ENCODE measurements around the gene DCUN1D4.
"Not testable (repeated sequence)": the region's sequence is repeated elsewhere in the genome, so short reads cannot be mapped to it uniquely, and the experiment has no call there.

Gene DCUN1D4

DNA sequence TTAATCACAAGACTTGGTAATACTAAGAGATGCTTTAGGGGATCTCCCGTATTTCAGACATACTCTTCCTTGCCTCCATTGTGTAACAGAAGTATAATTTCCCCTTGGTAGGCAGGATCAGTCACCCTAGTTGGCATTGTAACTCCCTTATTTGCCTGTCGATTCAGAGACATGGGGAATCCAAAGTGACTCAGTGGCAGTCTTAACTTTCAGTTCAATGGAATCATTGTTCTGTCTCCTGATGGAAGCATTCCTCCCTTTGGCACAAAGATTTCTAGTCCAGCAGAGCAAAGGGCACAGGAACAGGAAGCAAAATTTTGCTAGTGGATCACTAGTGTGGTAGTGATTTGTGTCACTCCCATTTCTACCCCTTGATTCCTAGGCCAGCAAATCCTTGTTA lies 80.4 kb downstream of the DCUN1D4 start:
- TF ChIP-seq, protein P1, sequence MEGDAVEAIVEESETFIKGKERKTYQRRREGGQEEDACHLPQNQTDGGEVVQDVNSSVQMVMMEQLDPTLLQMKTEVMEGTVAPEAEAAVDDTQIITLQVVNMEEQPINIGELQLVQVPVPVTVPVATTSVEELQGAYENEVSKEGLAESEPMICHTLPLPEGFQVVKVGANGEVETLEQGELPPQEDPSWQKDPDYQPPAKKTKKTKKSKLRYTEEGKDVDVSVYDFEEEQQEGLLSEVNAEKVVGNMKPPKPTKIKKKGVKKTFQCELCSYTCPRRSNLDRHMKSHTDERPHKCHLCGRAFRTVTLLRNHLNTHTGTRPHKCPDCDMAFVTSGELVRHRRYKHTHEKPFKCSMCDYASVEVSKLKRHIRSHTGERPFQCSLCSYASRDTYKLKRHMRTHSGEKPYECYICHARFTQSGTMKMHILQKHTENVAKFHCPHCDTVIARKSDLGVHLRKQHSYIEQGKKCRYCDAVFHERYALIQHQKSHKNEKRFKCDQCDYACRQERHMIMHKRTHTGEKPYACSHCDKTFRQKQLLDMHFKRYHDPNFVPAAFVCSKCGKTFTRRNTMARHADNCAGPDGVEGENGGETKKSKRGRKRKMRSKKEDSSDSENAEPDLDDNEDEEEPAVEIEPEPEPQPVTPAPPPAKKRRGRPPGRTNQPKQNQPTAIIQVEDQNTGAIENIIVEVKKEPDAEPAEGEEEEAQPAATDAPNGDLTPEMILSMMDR (IDR thresholded peaks at IDR 0.05; ENCODE audit: low read depth, low read length, missing control alignments): no peak
- in situ Hi-C loops (cut with HindIII; ENCODE audit: low pct_ligation_motif_present, low sequenced_read_pairs): no loop called here
- H3K27ac ChIP-seq: no peak overlapping the region
- no peaks in the 10 kb centered on the region for H3K27me3 ChIP-seq (replicated peaks)
- no peak overlapping the region for H3K4me3 ChIP-seq (ENCODE audit: low read depth, low read length)
- DNase-seq: no peak
- no peaks in the 10 kb centered on the region for H3K36me3 ChIP-seq (replicated peaks)

DNA sequence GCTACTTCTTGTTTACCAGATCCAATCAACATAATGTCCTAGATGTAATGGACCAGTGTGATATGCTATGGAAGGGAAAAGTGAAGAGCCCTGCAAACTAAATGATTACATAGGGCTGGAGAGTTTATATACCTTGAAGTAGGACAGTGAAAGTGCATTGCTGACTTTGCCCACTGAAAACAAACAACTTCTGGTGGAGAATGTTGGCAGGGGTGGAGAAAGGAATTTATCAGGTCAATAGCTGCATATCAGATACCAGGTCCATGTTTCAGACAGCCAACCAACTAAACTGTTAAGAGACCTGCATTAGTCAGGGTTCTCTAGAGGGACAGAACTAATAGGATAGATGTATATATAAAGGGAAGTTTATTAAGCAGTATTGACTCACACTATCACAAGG lies 82.4 kb downstream of the DCUN1D4 start:
- Histone ChIP-seq H3K27me3 (replicated peaks) (no peaks in the 10 kb centered on the region), H3K4me3 (ENCODE audit: low read depth, low read length) (no peak overlapping the region), H3K36me3 (replicated peaks) (no peaks in the 10 kb centered on the region), H3K27ac (no peak overlapping the region)
- TF ChIP-seq, protein P1 (IDR thresholded peaks at IDR 0.05; ENCODE audit: low read depth, low read length, missing control alignments): no peak
- in situ Hi-C loops (cut with HindIII; ENCODE audit: low pct_ligation_motif_present, low sequenced_read_pairs): no loop called here
- no peak for DNase-seq

DNA sequence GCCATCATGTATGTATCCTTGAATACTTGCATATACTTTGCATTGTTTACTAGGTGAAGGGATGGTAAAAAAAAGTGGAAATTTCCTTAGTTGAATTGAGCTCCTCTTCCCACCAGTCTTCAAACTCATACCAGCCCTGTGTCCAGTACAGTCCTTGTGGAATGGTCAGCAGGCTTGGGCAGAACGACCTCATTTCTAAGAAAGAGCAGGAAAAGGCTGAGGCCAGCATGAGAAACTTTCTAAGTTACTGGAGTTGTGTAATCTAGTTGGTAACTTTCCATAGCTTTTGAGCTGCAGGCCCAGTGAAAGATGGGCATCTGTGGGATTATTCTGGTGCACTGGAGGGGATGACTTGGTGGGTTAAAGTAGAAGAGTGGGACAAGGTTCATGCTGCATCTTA lies 87.6 kb downstream of the DCUN1D4 start:
- TF ChIP-seq, protein P1 (IDR thresholded peaks at IDR 0.05; ENCODE audit: low read depth, low read length, missing control alignments): no peak
- H3K4me3 ChIP-seq (ENCODE audit: low read depth, low read length): no peak overlapping the region
- H3K36me3 ChIP-seq (replicated peaks): no peaks in the 10 kb centered on the region

DNA sequence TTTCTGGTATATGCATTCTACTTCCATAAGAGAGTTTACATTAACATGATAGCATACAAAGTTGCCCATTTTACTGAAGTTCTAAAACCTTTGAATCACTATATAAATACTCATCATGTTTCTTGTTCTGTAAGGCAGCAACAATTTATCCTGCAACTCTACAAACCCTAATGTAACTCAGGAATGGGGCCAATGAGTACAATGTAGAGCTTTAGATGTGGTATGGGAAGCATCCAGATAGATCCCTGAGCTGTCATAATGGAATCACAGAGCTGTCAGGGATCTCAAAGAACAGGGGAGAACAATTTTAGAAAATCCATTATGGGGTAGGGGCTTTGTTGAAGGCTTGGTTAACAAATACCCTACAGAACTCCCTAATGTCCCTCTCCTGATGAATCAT lies 88.5 kb downstream of the DCUN1D4 start:
- TF ChIP-seq, protein P1 (IDR thresholded peaks at IDR 0.05; ENCODE audit: low read depth, low read length, missing control alignments): no peak
- DNase-seq: no peak

More for the DNA sequence above, 87.6 kb downstream of the DCUN1D4 start:
- no peak for DNase-seq
- in situ Hi-C loops (cut with HindIII; ENCODE audit: low pct_ligation_motif_present, low sequenced_read_pairs): no loop called here
- Histone ChIP-seq H3K27me3 (replicated peaks) (no peaks in the 10 kb centered on the region), H3K27ac (no peak overlapping the region)

DNA sequence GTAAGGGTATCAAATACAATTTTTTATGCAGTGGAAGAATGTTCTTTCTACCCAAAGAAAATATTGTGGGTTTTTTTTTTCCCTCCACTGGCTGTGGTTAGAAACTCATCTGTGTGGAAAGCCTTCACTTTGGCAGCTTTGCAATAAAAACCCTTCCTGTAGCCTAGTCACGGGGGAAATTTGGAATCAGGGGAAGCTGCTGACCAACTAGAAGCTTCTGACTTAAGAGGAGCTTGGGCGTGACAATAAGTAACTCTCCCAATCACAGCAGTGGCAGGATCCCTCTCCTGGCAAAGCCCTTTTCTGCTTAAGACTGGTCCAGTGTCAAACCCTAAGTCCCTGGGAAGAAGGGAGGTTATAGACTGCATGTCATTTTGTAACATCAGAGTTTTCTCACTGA lies 89.3 kb downstream of the DCUN1D4 start:
- no peak overlapping the region for H3K27ac ChIP-seq
- TF ChIP-seq, protein P1 (IDR thresholded peaks at IDR 0.05; ENCODE audit: low read depth, low read length, missing control alignments): no peak
- in situ Hi-C loops (cut with HindIII; ENCODE audit: low pct_ligation_motif_present, low sequenced_read_pairs): no loop called here
- no peaks in the 10 kb centered on the region for H3K27me3 ChIP-seq (replicated peaks)
- H3K4me3 ChIP-seq (ENCODE audit: low read depth, low read length): no peak overlapping the region
- peak; percentile 29 for DNase-seq
- no peaks in the 10 kb centered on the region for H3K36me3 ChIP-seq (replicated peaks)

More for the DNA sequence above, 88.5 kb downstream of the DCUN1D4 start:
- Histone ChIP-seq H3K36me3 (replicated peaks) (no peaks in the 10 kb centered on the region), H3K27me3 (replicated peaks) (no peaks in the 10 kb centered on the region), H3K4me3 (ENCODE audit: low read depth, low read length) (no peak overlapping the region), H3K27ac (no peak overlapping the region)
- in situ Hi-C loops (cut with HindIII; ENCODE audit: low pct_ligation_motif_present, low sequenced_read_pairs): no loop called here

DNA sequence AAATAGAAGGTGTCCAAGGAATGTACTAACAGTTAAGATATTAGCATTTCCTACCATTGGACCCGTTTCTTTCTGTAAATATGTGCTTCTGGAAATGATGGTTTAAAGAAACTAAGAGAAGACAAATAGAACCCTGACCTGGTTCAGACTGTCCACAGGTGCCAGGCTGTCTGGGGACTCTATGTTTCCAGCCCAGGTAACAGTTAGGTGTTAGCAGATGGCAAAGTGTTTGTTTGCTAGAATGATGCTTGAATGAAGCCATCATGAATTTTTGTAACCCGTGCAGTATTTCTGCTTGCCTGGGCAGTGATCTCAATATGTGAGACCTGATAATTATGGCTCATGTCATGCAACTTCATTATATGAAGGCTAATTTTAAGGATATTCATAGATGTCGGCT lies 89.7 kb downstream of the DCUN1D4 start:
- no peak overlapping the region for H3K4me3 ChIP-seq (ENCODE audit: low read depth, low read length)
- DNase-seq: no peak
- TF ChIP-seq, protein P1 (IDR thresholded peaks at IDR 0.05; ENCODE audit: low read depth, low read length, missing control alignments): no peak
- H3K27ac ChIP-seq: no peak overlapping the region
- H3K36me3 ChIP-seq (replicated peaks): no peaks in the 10 kb centered on the region
- H3K27me3 ChIP-seq (replicated peaks): no peaks in the 10 kb centered on the region
- in situ Hi-C loops (cut with HindIII; ENCODE audit: low pct_ligation_motif_present, low sequenced_read_pairs): no loop called here

GRCh38 chr4:51940460-51940859 lies 97.5 kb downstream of the DCUN1D4 start:
- in situ Hi-C loops (cut with HindIII; ENCODE audit: low pct_ligation_motif_present, low sequenced_read_pairs); H3K27ac ChIP-seq; DNase-seq; H3K36me3 ChIP-seq (replicated peaks); H3K4me3 ChIP-seq (ENCODE audit: low read depth, low read length); H3K27me3 ChIP-seq (replicated peaks): not testable (repeated sequence)

Data from brain microvascular endothelial cell (primary cell).